ENCODE data around the gene ZNF135. TPM values are rescaled to one million over a fixed set of nuclear protein-coding genes. Genes with fewer than 3 reads are reported as not detected.

Gene ZNF135
- total RNA-seq, 1 donor, result 4.3 TPM

GRCh38 chr19:58097781-58098681 is 38.9 kb downstream of the ZNF135 start, which contains the start of gene ZSCAN18:
Gene ZSCAN18 (minus strand): TSS chr19:58098231. CDS start chr19:58090267, 7,964 bp downstream.
- H3K4me3 ChIP-seq (ENCODE audit: low read depth, low read length), result peak within 1 kb of the TSS; percentile 89
- TF ChIP-seq, protein P1, sequence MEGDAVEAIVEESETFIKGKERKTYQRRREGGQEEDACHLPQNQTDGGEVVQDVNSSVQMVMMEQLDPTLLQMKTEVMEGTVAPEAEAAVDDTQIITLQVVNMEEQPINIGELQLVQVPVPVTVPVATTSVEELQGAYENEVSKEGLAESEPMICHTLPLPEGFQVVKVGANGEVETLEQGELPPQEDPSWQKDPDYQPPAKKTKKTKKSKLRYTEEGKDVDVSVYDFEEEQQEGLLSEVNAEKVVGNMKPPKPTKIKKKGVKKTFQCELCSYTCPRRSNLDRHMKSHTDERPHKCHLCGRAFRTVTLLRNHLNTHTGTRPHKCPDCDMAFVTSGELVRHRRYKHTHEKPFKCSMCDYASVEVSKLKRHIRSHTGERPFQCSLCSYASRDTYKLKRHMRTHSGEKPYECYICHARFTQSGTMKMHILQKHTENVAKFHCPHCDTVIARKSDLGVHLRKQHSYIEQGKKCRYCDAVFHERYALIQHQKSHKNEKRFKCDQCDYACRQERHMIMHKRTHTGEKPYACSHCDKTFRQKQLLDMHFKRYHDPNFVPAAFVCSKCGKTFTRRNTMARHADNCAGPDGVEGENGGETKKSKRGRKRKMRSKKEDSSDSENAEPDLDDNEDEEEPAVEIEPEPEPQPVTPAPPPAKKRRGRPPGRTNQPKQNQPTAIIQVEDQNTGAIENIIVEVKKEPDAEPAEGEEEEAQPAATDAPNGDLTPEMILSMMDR (IDR thresholded peaks at IDR 0.05; ENCODE audit: insufficient read depth, low read depth, low read length), result no peak
- peak; percentile 94 for DNase-seq (ENCODE audit: low read depth)

- H3K4me3 ChIP-seq (ENCODE audit: low read depth, low read length), result peak overlapping the region; percentile 89
- TF ChIP-seq, protein P1 (IDR thresholded peaks at IDR 0.05; ENCODE audit: insufficient read depth, low read depth, low read length), result no peak
- no peak for DNase-seq (ENCODE audit: low read depth)
Measured at GRCh38 chr19:58098682-58098998, 39.6 kb downstream of the ZNF135 start.

DNA sequence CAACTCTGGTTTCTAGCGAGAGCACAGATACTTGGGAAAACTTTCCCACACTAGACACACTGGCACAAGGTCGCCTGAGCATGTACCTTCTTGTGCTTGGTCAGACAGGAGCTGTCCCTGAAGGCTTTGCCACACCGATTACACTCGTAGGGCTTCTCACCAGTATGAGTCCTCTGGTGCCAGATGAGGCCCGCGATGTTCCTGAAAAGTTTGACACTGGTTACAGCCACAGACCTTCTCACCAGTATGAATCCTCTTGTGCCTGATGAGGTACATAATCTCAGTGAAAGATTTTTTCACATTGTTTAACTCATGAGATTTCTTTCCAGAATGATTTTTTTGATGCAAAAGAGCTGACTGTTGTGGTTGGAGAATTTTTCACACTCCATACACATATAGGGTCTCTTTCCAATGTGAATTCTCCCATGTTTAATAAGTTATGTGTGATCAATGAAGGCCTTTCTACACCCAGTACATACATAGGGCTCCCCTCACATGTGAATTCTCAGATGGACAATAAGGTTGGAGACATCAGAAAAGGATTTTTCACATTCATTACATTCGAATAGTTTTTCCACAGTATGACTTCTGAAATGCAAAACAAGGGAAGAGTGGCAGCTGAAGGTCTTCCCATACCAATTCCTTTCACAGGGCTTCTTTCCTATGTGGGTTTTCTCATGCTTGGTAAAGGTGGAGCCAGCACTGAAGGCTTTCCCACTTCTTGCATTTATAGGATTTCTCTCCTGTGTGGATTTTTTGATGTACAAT is 48.9 kb downstream of the ZNF135 start:
- DNase-seq (ENCODE audit: low read depth), result no peak
- H3K4me3 ChIP-seq (ENCODE audit: low read depth, low read length), result no peak overlapping the region
- TF ChIP-seq, protein P1 (IDR thresholded peaks at IDR 0.05; ENCODE audit: insufficient read depth, low read depth, low read length), result no peak

DNA sequence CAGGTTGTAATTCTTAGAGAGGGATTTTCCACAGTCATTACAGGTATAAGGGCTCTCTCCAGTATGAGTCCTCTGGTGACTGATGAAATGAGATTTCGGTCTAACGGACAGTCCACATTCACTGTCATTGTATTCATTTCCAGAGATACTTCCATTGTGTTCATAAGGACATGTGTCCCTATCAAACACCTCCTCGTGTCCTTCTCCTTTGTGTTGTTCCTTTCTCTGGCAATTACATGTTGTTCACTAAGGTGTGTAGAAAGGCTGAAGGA is 49.4 kb downstream of the ZNF135 start:
- TF ChIP-seq, protein P1 (IDR thresholded peaks at IDR 0.05; ENCODE audit: insufficient read depth, low read depth, low read length), result no peak
- no peak overlapping the region for H3K4me3 ChIP-seq (ENCODE audit: low read depth, low read length)
- DNase-seq (ENCODE audit: low read depth), result no peak

DNA sequence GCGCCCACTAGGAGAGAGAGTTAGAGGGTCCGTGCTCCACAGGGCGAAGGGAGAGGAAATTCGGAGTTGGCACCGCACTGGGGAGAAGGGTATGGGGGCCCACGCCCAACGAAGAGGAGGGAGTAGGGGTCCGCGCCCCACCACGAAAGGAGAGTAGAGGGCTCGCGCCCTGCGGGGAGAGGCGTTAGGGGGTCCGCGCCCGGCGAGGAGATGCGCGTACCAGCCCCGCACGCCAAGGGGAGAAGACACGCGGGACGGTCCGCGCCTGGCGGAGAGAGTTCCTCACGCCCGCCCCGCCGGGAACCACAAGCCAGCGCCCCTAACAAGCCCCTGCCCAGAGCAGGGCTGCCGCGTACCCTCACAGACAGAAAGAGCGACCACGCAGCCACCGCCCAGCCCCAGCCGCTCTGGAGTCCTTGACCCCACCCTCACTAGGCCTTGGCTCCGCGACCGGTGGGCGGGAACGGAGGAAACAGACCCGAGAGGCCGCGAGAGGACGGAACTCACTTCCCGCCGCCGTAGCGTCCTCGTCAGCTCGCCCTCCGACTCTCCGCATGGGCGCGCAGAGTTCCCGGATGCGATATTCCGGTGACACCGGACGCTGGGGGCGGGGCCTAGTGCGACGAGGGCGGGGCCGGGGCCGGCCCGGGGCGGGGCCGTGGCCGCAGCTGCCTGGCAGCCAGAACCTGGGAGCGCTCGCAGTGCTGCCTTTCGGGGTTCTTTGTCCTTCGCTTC is 58.9 kb downstream of the ZNF135 start:
- DNase-seq (ENCODE audit: low read depth), result no peak
- TF ChIP-seq, protein P1 (IDR thresholded peaks at IDR 0.05; ENCODE audit: insufficient read depth, low read depth, low read length), result no peak
- no peak overlapping the region for H3K4me3 ChIP-seq (ENCODE audit: low read depth, low read length)

- H3K4me3 ChIP-seq (ENCODE audit: low read depth, low read length), result no peak overlapping the region
- TF ChIP-seq, protein P1 (IDR thresholded peaks at IDR 0.05; ENCODE audit: insufficient read depth, low read depth, low read length), result no peak
- no peak for DNase-seq (ENCODE audit: low read depth)
Measured at GRCh38 chr19:58118979-58119733, 60.1 kb downstream of the ZNF135 start.
